Glomerular endothelial cell (primary cell): ENCODE data around the gene TUBA4B. TPM values are rescaled to one million over a fixed set of nuclear protein-coding genes. Genes with fewer than 3 reads are reported as not detected.

Source experiments
- DNase-seq: peaks from one replicate; pipeline ENCODE4 v3.0.0-alpha.2; 2011; ENCODE audit warnings: low read depth, low spot score; ENCODE audit errors: extremely low read depth
- total RNA-seq: library from RNA; depleted of rRNA; stranded (reverse); fragments of >200 nt; gene quantifications from 2 replicates; pipeline ENCODE4 v1.2.3, GENCODE V29; 2015

Gene TUBA4B
- not detected in 2 replicates for total RNA-seq

DNA sequence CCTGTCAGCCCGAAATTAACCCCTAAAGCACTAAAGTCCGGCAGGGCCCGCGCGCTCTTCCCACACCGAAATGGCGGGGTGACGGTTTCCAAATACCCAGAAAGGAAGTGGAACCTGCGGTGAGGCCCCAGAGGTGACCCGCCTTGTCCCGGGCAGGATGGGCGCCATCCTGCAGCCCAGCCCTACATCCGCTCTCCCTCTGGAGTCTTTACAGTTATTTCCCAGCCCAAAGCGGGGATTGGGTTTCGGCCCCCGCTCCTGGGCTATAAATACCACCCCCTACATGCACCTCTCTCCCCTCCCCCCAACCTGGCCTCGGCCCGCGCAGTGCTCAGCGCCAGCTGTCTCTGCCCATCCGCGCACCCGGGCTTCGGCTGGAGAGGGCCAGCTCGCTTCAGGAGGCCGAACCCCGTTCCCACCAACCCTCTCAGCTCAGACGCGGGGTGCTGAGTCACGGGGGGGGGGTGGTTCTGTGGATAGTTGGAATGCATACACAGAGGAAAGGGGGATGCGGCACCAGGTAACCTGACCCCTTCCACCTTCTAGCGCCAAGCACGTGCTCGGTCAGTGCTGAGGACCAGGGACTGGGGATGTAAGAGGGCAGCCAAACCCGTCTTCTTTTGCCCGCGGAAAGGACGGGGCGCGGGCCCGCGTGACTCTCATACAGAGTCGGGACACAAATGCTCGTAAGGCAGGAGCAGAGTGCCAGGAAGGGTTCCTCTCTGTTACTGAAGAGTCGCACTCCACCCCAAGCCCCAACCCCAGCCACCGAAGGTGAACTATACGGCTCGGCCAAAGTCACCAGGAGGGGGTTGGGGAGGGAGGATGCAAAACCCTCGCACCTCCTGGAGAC is at the start of gene TUBA4B:
TUBA4B (plus strand) TSS at position 344 of the 853 bp plus-strand sequence; CDS start at position 509, 165 bp downstream.
- DNase-seq: no peak

DNA sequence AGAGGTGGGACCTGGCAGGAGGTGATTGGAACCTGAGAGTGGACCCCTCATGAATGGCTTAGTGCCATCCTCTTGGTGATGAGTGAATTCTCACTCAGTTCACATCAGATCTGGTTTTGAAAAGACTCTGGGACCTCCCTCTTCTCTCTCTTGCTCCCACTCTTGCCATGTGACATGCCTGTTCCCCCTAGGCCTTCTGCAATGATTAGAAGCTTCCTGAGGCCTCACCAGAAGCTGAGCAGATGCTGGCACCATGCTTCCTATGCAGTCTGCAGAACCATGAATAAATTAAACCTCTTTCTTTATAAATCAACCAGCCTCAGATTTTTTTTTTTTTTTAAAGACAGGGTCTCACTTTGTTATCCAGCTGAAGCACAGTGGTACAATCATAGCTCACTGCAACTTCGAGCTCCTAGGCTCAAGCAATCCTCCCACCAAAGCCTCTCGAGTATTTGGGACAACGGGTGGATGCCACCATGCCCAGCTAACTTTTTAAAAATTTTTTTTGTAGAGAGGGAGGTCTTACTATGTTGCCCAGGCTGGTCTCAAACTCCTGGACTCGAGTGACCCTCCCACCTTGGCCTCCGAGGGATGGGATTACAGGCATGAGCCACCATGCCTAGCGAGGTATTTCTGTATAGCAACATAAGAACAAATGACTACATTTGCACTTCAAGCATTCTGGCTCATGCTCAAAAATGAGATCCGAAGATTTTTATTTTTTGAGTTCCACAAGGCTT is 48.4 kb upstream of the TUBA4B start:
- DNase-seq: no peak

DNA sequence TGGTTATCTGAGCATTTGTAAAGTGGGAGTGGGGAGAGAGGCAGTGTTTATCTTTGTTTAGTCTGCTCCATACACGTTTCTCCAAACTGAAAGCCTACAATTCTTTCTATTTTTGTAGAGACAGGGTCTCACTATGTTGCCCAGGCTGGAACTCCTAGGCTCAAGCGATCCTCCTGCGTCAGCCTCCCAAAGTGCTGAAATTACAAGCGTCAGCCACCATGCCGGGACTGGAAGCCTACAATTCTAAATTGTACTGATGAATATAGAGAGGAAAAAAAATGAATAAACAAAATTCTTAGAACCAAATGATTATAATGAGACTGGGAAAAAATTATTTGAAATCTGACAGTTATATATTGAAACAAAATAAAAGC is 47.9 kb upstream of the TUBA4B start:
- no peak for DNase-seq

DNA sequence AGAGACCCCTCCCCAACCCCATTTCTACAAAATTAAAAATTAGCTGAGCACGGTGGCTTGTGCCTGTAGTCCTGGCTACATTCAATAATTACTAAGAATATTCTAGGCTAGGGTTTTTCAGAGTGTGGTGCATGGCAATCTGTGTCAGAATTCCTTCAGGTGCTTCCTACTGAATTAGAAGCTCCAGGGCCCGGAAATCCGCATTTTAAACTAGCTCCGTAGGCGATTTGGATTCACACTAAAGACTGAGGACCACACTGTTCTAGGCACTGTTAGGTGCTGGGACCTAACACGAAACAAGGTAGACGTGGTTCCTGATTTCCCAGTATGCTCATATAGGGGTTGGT is 47.1 kb upstream of the TUBA4B start:
- no peak for DNase-seq

DNA sequence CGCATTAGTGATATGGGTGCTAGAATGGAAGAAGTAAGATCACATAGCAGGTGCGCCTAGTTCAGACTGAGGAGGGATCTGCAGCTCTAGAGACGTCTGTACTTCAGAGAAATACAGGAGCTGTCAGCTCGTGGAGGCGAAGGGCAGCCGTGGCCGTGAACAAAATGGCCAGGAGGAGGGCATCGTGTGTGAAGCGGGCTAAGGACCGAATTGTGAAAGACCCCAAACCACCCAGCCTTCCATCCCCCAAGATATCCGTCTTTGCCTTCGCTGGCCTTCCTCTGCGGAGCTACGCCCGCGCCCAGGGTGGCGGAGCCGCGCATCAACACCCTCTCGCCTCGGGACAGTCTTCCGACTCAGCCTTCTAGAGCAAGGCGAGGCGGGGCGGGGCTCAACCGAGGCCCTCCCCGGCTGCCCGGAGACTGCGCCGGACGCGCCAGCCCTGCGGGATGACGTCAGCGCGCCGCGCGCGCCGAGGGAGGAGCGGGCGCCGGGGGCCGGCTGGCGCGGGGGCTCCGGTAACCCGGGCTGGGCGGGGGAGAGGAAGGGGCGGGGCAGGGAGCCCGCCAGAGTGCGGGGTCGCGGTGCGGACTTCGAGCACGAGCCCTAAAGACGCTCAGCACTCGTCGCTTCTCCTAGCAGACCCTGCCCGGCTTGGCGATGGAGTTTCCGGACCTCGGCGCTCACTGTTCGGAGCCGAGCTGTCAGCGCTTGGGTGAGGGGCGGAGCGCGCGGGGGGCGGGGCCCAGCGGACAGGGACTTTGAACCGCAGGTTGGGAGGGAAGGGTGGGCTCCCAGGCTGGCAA is 46.5 kb upstream of the TUBA4B start, which contains the start of gene ZFAND2B:
ZFAND2B (plus strand) TSS at position 455 of the 806 bp plus-strand sequence; CDS start at position 661, 206 bp downstream.
- no peak for DNase-seq

DNA sequence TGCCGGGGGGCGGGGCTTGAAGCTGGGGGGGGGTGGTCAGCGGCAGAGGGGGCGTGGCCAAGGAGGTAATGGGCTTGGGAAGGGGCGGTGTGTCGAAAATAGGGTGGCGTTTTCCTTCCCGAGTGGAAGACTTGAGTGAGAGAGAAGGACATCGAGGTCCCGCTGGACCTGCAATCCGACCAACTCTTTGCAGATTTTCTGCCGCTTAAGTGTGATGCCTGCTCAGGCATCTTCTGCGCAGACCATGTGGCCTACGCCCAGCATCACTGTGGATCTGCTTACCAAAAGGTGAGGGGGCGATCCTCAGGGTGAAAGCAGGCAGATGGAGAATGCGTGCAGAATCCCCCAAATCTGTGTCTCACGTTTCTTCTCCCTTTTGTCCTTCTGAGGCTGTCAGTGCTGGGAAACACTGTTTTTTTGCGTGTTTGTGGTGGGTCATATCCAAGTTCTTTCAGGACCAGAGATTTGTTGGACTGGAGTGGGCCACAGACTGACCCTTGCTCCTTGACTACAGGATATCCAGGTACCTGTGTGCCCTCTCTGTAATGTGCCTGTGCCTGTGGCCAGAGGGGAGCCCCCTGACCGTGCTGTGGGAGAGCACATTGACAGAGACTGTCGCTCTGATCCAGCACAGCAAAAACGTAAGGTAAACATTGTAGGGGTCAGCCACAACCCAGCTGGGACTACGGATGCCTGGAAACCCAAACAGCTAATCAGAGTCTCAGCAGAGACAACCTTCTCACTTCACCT is 45.7 kb upstream of the TUBA4B start:
- no peak for DNase-seq

DNA sequence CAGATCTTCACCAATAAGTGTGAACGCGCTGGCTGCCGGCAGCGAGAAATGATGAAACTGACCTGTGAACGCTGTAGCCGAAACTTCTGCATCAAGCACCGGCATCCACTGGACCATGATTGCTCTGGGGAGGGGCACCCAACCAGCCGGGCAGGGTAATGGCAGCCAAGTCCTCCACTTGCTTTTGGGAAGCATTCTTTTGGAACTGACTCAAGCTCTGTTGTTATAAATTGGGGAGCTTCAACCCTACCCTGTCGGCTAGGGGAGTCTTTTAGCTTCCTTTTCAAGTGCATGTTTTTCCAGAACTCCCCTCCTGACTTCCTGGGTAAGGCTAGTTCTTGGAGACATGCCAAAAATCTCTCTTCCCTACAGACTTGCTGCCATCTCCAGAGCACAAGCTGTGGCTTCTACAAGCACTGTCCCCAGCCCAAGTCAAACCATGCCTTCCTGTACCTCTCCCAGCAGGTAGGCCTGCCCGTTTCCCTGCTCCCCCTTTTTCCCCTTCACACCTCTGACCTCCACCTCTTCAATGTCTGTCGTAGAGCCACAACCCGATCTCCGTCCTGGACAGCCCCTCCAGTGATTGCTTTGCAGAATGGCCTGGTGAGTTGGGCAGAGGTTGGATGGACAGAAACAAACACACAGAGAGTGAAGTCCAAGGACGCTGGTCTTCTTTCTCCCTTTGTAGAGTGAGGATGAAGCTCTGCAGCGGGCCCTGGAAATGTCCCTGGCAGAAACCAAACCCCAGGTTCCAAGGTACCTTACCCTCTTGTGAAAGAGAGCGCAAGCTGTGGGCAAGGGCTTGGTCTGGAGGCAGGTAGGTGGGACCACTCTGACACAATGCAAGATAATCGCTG is 44.9 kb upstream of the TUBA4B start:
- DNase-seq: no peak

DNA sequence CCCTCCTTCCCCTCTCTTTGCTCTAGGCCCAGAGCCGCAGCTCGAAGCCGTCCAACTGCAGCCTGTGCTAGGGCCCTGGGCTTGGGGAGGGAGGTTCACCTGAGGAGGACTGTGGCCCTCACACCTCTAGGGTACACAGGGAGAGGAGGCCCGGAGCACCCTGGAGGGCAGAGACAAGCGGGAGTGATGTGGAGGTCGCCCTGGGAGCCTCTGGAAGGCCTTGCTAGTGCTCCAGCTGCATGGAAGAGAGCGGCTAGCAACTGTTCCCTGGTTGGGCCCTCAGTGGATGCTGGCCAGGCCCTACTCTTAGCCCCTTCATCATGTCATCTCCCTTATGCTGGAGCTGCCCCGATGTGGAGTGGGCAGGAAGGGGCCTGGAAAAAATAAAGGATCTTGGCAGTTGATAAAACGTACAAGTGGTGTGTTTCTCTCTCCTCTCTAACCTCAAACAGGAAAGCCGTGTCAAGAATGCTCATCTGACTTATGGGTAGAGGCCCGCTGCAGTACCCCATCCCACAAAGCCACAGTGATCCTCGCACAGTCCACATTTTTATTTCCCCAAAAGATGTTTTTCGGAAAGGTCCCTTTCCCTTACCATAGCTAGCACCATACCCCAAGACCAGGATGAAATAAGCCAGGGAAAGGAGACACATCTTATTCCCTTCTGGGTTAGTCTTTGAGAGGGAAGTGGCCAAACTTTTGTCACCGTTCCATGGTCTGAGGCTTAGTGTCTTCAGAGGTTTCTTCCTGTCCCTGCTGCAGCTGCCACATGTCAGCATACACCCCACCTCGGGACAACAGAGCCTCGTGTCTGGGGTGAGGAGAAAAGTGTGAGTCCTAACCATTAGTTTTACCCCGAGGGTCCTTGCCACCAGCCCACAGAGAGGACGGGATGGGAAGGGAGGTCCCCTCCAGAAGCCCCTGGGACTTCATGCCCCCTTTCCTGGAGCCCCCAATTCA is 43.5 kb upstream of the TUBA4B start:
- no peak for DNase-seq

DNA sequence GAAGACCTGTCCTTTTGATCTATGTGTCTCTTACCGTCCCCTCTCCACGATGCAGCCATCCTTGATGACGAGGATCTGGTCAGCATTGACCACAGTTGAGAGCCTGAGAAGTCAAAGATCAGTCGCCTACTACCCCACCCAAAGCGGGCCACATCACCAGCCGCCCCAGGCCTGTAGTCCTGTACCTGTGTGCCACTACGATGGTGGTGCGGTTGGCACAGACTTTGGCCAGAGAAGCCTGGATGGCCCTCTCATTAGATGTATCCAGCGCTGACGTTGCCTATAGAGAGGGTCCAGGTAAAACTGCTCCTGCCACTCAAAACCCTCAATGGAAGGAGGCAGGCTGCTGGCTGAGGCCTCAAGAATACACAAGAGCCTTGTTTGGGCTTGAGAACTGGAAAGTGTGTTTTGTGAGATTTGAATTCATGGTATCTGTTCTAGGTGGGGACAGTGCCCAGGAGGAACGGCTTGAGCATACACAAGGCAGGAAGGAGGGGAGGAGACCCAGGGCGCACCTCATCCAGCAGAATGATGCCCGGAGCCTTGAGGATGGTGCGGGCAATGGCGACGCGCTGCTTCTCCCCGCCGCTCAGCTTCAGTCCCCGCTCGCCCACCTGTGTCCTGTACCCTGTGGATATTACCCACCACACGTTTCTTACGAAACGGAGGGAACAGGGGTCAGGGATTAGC is 42.7 kb upstream of the TUBA4B start:
- no peak for DNase-seq

DNA sequence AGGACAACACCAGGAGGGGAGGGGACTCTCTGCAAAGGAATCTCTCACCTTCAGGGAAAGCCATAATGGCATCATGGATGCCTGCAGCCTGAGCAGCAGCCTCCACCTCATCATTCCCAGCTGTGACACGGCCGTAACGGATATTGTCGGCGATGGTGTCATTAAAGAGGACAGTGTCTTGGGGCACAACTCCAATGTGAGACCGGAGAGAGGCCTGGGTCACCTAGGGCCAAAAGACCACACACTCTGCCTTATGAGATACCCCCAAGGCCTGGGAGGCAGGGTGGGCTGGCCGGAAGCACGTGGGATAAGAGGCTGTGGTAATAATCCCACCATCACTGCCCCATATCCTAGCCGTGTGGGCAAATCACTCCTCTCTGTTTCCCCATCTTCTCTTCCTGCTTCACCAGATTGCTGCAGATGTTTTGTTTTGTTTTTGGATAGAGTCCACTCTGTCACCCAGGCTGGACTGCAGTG is 42.1 kb upstream of the TUBA4B start:
- no peak for DNase-seq

DNA sequence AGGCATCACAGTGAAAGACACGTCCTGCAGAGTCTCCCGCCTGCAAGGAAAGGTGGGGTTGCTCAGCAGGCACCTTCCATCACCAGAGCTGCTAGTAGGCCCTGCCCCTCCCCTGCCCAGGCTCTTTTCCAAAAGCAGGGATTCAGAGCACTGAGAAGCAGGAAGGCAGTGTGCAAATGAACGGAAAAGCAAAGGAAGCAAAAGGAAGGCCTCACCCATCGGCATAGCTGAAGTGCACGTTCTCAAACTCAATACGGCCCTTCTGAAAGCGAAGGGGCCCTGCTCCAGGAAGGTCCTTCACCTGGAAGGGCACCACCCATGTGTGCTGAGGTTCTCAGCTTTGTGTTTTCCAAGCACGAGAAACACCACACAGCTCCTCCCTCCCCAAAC is 40.0 kb upstream of the TUBA4B start:
- DNase-seq: no peak

DNA sequence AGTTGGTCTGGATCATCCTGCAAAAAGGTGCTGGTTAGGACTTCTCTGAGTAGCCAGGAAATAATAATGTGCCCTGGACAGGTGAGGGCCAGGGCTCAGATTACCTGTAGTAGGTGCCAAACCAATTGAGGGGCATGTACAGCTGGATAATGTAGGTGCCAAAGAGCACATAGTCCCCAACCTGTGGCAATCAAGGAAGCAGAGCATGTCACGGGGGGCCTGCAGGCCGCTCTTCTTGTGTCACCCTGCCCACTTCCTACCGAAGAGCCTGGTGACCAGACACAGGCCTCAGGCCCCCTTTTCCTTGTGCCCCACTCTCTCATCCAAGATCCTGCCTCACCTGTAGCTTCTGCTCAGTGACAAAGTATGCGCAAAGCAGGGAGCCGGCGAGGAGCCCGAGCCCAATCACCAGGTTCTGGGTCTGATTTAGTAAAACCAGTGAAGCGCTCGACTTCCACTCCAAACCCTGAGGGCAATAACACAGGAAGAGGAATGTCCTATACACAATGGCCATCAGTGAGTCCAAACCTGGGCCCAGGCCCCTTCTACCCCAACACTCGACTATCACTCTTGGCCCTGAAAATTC is 39.5 kb upstream of the TUBA4B start:
- no peak for DNase-seq

DNA sequence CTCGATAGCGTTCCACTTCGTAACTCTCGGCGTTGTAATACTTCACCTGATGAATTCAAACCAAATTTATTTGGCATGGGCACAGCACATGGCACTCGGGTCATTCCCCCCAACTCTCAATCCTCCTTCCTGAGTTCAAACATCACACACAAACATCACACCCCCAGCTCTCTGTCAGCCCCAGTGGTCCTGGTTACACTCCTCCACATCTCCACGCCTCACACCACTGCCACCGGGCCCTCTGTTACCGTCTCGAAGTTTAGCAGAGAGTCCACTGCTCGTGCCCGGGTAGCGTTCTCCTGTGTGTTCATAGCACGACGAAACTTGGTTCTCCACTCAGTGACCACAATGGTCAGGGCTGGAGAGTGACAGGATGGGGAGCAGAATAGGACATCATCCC is 38.9 kb upstream of the TUBA4B start:
- no peak for DNase-seq

DNA sequence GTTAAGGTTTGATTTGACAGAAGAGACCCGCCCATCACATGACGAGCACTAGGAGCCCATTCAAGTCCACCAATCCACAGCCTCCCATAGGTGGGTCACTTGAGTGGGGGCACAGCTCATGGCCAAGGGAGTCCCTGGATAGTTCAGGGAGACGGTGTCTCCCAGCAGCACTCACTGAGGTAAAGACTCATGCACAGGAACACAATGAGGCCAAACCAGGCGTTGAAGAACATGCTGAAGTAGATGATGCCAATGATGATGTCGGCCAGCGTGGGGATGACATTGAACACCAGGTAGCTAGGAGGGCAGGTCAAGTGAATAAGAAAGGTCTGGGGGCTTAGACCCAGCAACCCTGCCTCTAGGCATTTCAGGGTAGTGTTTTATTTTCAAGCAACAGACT is 38.3 kb upstream of the TUBA4B start:
- DNase-seq: no peak

DNA sequence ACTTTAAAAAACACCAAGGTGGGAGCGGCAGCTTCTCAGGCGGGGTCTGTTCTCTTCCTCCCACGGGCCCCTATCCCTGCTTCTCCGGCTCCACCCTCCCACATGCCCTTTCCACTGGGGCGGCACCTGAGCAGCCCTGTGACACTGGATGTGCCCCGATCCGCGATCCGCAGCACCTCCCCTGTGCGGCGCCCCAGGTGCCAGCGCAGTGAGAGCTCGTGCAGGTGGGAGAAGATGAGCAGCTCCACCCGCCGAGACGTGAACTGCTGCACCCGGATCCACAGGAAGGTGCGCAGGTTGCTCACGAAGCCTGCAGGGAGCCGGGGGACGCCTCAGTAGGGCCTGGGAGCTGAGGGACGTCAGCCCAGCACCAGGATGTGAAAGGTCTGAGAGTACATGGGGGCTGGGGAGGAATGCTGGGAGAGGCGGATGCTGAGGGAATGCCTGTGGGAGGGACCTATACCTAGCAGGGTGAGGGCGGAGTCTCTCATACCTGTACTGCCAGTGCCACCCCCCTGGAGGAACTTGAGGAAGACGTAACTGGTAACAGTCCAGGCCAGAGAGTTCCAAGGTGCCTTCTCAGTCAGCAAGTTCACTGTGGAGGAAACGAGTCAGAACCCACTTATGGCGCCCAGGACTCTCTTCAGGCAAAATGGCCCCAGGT is 37.0 kb upstream of the TUBA4B start:
- no peak for DNase-seq

DNA sequence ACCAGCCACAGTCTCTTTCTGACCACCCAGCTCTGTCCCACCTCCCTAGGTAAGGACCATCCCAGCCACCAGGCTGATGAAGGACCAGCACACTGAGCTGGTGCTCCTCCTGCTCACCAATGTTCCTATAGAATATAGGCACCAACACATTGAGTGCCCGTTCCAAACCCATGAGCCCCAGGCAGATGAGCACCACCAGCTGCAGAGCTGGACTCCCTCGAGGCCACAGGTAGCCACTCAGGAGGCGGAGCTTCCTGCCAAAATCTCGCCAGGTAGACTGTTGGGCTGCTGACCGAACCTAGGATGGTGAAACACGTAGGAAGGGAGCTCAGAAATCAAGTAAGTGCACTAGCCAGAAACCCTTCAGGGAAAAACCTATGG is 36.5 kb upstream of the TUBA4B start:
- DNase-seq: no peak

DNA sequence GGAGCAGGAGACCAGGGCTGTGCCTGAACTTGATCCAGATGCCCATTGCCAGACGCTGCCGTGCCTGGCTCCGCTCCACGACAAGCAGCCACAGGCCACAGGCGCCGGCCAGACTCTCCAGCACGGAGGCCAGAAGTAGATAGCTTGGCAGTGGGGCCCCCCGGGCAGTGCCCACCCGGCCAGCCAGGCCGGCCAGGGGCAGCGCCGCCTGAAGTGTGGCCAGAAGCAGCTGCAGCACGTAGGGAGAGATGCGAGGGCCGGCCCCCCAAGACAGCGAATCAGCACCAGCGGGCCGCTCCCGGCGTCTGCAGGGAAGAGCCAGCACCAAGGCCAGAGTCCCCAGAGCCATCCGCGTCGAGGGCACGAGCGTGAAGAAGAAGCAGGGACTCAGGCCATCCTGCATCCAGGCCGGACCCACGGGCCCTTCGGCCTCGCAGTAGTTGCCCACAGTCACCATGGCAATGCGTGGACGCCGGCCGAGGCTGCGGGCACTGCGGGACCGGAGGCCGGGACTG is 34.8 kb upstream of the TUBA4B start:
- no peak for DNase-seq
